Measurements from ENCODE around the gene USP17L20.
"Not testable (repeated sequence)": the region's sequence is repeated elsewhere in the genome, so short reads cannot be mapped to it uniquely, and the experiment has no call there.

The USP17L20 gene, protein sequence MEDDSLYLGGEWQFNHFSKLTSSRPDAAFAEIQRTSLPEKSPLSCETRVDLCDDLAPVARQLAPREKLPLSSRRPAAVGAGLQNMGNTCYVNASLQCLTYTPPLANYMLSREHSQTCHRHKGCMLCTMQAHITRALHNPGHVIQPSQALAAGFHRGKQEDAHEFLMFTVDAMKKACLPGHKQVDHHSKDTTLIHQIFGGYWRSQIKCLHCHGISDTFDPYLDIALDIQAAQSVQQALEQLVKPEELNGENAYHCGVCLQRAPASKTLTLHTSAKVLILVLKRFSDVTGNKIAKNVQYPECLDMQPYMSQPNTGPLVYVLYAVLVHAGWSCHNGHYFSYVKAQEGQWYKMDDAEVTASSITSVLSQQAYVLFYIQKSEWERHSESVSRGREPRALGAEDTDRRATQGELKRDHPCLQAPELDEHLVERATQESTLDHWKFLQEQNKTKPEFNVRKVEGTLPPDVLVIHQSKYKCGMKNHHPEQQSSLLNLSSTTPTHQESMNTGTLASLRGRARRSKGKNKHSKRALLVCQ

DNA sequence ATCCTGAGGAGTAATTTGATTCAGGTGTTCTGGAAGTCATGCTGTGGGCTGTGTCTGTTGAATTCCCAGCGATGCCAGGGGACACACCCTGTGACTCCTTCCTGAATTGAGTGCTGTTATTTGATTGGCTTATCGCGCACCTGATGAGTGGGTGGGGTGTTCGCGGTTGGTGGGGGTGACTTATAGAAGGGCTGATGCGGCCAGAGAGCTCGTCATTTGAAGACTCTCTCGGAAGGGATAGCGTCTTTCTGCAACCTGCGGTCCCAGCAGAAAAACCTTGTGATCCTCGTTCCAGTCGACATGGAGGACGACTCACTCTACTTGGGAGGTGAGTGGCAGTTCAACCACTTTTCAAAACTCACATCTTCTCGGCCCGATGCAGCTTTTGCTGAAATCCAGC lies at the start of gene USP17L20:
Gene USP17L20, plus strand, starts transcription at position 301 of the 400 bp plus-strand sequence. Its CDS starts 0 bp downstream, at position 301.
- DNase-seq = not testable (repeated sequence)

DNA sequence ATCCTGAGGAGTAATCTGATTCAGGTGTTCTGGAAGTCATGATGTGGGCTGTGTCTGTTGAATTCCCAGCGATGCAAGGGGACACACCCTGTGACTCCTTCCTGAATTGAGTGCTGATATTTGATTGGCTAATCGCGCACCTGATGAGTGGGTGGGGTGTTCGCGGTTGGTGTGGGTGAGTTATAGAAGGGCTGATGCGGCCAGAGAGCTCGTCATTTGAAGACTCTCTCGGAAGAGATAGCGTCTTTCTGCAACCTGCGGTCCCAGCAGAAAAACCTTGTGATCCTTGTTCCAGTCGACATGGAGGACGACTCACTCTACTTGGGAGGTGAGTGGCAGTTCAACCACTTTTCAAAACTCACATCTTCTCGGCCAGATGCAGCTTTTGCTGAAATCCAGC lies 47.6 kb upstream of the USP17L20 start, which contains the start of gene USP17L10:
Gene USP17L10, plus strand, starts transcription at position 301 of the 400 bp plus-strand sequence. Its CDS starts 0 bp downstream, at position 301.
- DNase-seq = not testable (repeated sequence)

DNA sequence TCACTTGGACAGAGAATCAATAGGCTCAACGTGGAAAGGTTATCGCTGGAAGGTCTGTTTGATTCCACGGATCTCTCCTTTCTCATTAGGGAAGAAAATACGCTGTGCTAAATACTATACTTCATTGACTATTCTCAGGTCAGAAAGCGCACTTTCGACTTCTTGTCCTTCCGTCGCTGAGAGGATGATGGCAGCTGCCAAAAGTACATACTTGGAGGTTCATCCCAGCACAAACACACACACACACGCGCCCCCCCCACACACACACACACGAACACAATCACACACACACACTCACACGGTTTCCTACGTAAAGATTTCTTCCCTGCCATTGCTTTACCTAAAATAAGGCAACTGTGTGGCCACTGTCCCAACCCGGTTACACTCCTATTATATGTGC lies 43.2 kb upstream of the USP17L20 start:
- DNase-seq = not testable (repeated sequence)

DNA sequence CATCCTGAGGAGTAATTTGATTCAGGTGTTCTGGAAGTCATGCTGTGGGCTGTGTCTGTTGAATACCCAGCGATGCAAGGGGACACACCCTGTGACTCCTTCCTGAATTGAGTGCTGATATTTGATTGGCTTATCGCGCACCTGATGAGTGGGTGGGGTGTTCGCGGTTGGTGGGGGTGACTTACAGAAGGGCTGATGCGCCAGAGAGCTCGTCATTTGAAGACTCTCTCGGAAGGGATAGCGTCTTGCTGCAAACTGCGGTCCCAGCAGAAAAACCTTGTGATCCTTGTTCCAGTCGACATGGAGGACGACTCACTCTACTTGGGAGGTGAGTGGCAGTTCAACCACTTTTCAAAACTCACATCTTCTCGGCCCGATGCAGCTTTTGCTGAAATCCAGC lies 42.8 kb upstream of the USP17L20 start, which contains the start of gene USP17L11:
Gene USP17L11, plus strand, starts transcription at position 301 of the 400 bp plus-strand sequence. Its CDS starts 0 bp downstream, at position 301.
- DNase-seq = not testable (repeated sequence)

DNA sequence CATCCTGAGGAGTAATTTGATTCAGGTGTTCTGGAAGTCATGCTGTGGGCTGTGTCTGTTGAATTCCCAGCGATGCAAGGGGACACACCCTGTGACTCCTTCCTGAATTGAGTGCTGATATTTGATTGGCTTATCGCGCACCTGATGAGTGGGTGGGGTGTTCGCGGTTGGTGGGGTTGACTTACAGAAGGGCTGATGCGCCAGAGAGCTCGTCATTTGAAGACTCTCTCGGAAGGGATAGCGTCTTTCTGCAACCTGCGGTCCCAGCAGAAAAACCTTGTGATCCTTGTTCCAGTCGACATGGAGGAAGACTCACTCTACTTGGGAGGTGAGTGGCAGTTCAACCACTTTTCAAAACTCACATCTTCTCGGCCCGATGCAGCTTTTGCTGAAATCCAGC lies 38.1 kb upstream of the USP17L20 start, which contains the start of gene USP17L12:
Gene USP17L12, plus strand, starts transcription at position 301 of the 400 bp plus-strand sequence. Its CDS starts 0 bp downstream, at position 301.
- DNase-seq = not testable (repeated sequence)

DNA sequence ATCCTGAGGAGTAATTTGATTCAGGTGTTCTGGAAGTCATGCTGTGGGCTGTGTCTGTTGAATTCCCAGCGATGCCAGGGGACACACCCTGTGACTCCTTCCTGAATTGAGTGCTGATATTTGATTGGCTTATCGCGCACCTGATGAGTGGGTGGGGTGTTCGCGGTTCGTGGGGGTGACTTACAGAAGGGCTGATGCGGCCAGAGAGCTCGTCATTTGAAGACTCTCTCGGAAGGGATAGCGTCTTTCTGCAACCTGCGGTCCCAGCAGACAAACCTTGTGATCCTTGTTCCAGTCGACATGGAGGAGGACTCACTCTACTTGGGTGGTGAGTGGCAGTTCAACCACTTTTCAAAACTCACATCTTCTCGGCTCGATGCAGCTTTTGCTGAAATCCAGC lies 33.3 kb upstream of the USP17L20 start, which contains the start of gene USP17L13:
Gene USP17L13, plus strand, starts transcription at position 301 of the 400 bp plus-strand sequence. Its CDS starts 0 bp downstream, at position 301.
- not testable (repeated sequence) for DNase-seq

DNA sequence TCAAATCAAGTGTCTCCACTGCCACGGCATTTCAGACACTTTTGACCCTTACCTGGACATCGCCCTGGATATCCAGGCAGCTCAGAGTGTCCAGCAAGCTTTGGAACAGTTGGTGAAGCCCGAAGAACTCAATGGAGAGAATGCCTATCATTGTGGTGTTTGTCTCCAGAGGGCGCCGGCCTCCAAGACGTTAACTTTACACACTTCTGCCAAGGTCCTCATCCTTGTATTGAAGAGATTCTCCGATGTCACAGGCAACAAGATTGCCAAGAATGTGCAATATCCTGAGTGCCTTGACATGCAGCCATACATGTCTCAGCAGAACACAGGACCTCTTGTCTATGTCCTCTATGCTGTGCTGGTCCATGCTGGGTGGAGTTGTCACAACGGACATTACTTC lies 27.7 kb upstream of the USP17L20 start:
- DNase-seq = not testable (repeated sequence)

DNA sequence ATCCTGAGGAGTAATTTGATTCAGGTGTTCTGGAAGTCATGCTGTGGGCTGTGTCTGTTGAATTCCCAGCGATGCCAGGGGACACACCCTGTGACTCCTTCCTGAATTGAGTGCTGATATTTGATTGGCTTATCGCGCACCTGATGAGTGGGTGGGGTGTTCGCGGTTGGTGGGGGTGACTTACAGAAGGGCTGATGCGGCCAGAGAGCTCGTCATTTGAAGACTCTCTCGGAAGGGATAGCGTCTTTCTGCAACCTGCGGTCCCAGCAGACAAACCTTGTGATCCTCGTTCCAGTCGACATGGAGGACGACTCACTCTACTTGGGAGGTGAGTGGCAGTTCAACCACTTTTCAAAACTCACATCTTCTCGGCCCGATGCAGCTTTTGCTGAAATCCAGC lies 23.8 kb upstream of the USP17L20 start, which contains the start of gene USP17L15:
Gene USP17L15, plus strand, starts transcription at position 301 of the 400 bp plus-strand sequence. Its CDS starts 0 bp downstream, at position 301.
- not testable (repeated sequence) for DNase-seq

DNA sequence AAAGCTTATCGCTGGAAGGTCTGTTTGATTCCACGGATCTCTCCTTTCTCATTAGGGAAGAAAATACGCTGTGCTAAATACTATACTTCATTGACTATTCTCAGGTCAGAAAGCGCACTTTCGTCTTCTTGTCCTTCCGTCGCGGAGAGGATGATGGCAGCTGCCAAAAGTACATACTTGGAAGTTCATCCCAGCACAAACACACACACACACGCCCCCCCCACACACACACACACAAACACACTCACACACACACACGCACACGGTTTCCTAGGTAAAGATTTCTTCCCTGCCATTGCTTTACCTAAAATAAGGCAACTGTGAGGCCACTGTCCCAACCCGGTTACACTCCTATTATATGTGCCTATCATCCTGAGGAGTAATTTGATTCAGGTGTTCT lies 19.5 kb upstream of the USP17L20 start:
- DNase-seq = not testable (repeated sequence)

DNA sequence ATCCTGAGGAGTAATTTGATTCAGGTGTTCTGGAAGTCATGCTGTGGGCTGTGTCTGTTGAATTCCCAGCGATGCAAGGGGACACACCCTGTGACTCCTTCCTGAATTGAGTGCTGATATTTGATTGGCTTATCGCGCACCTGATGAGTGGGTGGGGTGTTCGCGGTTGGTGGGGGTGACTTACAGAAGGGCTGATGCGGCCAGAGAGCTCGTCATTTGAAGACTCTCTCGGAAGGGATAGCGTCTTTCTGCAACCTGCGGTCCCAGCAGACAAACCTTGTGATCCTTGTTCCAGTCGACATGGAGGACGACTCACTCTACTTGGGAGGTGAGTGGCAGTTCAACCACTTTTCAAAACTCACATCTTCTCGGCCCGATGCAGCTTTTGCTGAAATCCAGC lies 14.3 kb upstream of the USP17L20 start, which contains the start of gene USP17L17:
Gene USP17L17, plus strand, starts transcription at position 301 of the 400 bp plus-strand sequence. Its CDS starts 0 bp downstream, at position 301.
- not testable (repeated sequence) for DNase-seq

DNA sequence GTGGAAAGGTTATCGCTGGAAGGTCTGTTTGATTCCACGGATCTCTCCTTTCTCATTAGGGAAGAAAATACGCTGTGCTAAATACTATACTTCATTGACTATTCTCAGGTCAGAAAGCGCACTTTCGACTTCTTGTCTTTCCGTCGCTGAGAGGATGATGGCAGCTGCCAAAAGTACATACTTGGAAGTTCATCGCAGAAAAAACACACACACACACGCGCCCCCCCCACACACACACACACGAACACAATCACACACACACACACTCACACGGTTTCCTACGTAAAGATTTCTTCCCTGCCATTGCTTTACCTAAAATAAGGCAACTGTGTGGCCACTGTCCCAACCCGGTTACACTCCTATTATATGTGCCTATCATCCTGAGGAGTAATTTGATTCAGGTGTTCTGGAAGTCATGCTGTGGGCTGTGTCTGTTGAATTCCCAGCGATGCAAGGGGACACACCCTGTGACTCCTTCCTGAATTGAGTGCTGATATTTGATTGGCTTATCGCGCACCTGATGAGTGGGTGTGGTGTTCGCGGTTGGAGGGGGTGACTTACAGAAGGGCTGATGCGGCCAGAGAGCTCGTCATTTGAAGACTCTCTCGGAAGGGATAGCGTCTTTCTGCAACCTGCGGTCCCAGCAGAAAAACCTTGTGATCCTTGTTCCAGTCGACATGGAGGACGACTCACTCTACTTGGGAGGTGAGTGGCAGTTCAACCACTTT lies 9.8 kb upstream of the USP17L20 start, which contains the start of gene USP17L18:
Gene USP17L18, plus strand, starts transcription at position 678 of the 728 bp plus-strand sequence. Its CDS starts 0 bp downstream, at position 678.
- not testable (repeated sequence) for DNase-seq

DNA sequence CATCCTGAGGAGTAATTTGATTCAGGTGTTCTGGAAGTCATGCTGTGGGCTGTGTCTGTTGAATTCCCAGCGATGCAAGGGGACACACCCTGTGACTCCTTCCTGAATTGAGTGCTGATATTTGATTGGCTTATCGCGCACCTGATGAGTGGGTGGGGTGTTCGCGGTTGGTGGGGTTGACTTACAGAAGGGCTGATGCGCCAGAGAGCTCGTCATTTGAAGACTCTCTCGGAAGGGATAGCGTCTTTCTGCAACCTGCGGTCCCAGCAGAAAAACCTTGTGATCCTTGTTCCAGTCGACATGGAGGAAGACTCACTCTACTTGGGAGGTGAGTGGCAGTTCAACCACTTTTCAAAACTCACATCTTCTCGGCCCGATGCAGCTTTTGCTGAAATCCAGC lies 4.8 kb upstream of the USP17L20 start, which contains the start of gene USP17L19:
Gene USP17L19, plus strand, starts transcription at position 301 of the 400 bp plus-strand sequence. Its CDS starts 0 bp downstream, at position 301.
- not testable (repeated sequence) for DNase-seq

DNA sequence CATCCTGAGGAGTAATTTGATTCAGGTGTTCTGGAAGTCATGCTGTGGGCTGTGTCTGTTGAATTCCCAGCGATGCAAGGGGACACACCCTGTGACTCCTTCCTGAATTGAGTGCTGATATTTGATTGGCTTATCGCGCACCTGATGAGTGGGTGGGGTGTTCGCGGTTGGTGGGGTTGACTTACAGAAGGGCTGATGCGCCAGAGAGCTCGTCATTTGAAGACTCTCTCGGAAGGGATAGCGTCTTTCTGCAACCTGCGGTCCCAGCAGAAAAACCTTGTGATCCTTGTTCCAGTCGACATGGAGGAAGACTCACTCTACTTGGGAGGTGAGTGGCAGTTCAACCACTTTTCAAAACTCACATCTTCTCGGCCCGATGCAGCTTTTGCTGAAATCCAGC lies 4.6 kb downstream of the USP17L20 start, which contains the start of gene USP17L21:
Gene USP17L21, plus strand, starts transcription at position 301 of the 400 bp plus-strand sequence. Its CDS starts 0 bp downstream, at position 301.
- DNase-seq = not testable (repeated sequence)

DNA sequence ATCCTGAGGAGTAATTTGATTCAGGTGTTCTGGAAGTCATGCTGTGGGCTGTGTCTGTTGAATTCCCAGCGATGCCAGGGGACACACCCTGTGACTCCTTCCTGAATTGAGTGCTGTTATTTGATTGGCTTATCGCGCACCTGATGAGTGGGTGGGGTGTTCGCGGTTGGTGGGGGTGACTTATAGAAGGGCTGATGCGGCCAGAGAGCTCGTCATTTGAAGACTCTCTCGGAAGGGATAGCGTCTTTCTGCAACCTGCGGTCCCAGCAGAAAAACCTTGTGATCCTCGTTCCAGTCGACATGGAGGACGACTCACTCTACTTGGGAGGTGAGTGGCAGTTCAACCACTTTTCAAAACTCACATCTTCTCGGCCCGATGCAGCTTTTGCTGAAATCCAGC lies 9.4 kb downstream of the USP17L20 start, which contains the start of gene USP17L22:
Gene USP17L22, plus strand, starts transcription at position 301 of the 400 bp plus-strand sequence. Its CDS starts 0 bp downstream, at position 301.
- DNase-seq = not testable (repeated sequence)

DNA sequence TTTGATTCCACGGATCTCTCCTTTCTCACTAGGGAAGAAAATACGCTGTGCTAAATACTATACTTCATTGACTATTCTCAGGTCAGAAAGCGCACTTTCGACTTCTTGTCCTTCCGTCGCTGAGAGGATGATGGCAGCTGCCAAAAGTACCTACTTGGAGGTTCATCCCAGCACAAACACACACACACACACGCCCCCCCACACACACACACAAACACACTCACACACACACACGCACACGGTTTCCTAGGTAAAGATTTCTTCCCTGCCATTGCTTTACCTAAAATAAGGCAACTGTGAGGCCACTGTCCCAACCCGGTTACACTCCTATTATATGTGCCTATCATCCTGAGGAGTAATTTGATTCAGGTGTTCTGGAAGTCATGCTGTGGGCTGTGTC lies 13.8 kb downstream of the USP17L20 start:
- not testable (repeated sequence) for DNase-seq
